GM12872 (cell line): ENCODE data around the gene GUCY2D.

ENCODE experiments used
- CTCF ChIP-seq: IDR thresholded peaks from 3 replicates; pipeline ENCODE4 v1.5.1; 2011; ENCODE audit warnings: low read depth, mild to moderate bottlenecking, low read length, moderate library complexity; ENCODE audit not compliant: insufficient read depth

Gene GUCY2D

GRCh38 chr17:8044819-8045810 is 42.7 kb downstream of the GUCY2D start:
- TF ChIP-seq CTCF = no peak

- TF ChIP-seq CTCF = no peak
Measured at GRCh38 chr17:8046306-8046928, 44.0 kb downstream of the GUCY2D start.

DNA sequence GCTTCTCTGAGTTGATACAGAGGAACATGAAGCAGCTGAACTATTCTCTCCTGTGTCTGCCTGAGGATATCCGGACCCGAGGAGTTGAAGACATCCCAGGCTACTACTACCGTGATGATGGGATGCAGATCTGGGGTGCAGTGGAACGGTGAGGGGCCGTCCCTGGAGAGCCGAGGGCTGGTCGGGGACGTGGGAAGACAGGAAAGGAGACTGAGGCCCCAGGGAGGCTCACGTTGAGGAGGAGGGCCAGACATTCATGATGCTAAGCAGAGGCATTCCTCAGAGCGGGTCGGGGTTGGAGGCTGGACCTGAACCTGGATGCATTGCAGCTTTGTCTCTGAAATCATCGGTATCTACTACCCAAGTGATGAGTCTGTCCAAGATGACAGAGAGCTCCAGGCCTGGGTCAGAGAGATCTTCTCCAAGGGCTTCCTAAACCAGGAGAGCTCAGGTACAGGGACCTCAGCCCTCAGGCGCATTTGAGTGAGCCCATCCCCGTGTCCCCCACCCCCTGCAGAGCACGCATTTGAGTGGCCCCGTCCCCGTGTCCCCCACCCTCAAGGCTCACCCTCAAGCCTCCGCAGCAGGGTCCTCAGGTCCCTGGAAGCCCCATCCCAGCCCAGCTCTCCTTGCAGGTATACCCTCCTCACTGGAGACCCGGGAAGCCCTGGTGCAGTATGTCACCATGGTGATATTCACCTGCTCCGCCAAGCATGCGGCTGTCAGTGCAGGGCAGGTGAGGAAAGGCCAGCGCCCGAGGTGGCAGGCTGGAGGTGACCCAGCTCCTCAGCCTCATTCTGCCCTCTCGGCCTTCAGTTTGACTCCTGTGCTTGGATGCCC is 44.7 kb downstream of the GUCY2D start:
- no peak for TF ChIP-seq CTCF

DNA sequence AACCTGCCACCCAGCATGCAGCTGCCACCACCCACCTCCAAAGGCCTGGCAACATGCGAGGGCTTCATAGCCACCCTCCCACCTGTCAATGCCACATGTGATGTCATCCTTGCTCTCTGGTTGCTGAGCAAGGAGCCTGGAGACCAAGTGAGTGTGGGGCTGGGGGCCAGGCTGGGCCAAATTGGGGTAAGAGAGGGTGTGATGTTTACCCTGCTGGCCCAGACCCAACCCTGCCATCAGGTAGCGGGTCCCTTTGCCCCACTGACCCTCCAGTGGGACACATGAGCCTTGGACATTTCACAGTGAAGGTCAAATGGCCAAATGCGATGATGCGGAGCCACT is 45.3 kb downstream of the GUCY2D start:
- TF ChIP-seq CTCF = no peak

GRCh38 chr17:8048236-8048635 is 45.8 kb downstream of the GUCY2D start:
- TF ChIP-seq CTCF = no peak

GRCh38 chr17:8048736-8049135 is 46.3 kb downstream of the GUCY2D start:
- TF ChIP-seq CTCF = no peak

DNA sequence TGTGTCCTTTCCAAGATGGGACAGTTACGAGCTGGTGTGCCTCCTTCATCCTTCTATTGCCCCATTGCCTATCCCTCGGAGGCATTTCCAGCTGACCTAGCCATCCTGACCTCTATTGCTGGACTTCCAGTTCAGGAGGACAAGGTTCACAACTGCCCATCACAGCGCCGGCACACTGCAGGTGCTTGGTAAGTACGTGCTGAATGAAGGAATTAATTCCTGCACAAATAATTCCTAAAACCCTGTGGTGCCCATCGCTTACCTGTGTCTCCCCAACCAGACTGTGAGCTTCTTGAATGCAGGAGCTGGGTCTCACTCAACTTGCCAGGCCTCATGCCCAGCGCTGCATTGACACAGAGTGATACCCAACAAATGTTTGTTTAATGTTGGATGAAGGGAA is 49.4 kb downstream of the GUCY2D start:
- no peak for TF ChIP-seq CTCF
